H1 (cell line): ENCODE results near the gene SOCS3. TPM values are rescaled to one million over a fixed set of nuclear protein-coding genes. Genes with fewer than 3 reads are reported as not detected.

Experiments used
- ASH2L ChIP-seq: fragments of 200-600, 300-600 bp; sonication (generic); IDR thresholded peaks from one replicate; pipeline ENCODE4 v1.7.1; 2017; ENCODE audit warnings: low read length
- CREB1 ChIP-seq: IDR thresholded peaks from 2 replicates; pipeline ENCODE4 v1.6.1; 2012; ENCODE audit warnings: inconsistent platforms
- CTBP2 ChIP-seq: IDR thresholded peaks from 2 replicates; pipeline ENCODE4 v1.7.0; 2011; ENCODE audit warnings: borderline replicate concordance, mild to moderate bottlenecking, moderate library complexity, mixed read lengths, low read length; ENCODE audit not compliant: insufficient read depth, insufficient read length
- EGR1 ChIP-seq: IDR thresholded peaks from 2 replicates; pipeline ENCODE4 v1.6.1; 2011; ENCODE audit warnings: low read depth, low read length, borderline replicate concordance
- FOSL1 ChIP-seq: IDR thresholded peaks from 2 replicates; pipeline ENCODE4 v1.6.1; 2011; ENCODE audit warnings: mild to moderate bottlenecking, low read depth, low read length, moderate library complexity; ENCODE audit not compliant: insufficient read depth
- GTF2F1 ChIP-seq: IDR thresholded peaks from 2 replicates; pipeline ENCODE4 v1.6.1; 2012; ENCODE audit warnings: low read depth, low read length, improper control_type of control experiment, borderline replicate concordance
- HDAC2 ChIP-seq, 2 experiments: fragments of 300-600 bp in 1 of 2; sonication (generic) in 1 of 2; IDR thresholded peaks; 2 replicates each; pipeline ENCODE4 v1.6.1; 2011 to 2012; ENCODE audit warnings: low read depth in 2 of 2, low read length in 2 of 2, mild to moderate bottlenecking in 2 of 2, moderate library complexity in 2 of 2, borderline replicate concordance in 1 of 2, inconsistent platforms in 1 of 2
- HDAC6 ChIP-seq: IDR thresholded peaks from one replicate; pipeline ENCODE4 v1.7.1; 2012; ENCODE audit warnings: low read depth, mild to moderate bottlenecking, inconsistent platforms, low read length, moderate library complexity
- PHF8 ChIP-seq: fragments of 200-600 bp; sonication (generic); conservative IDR thresholded peaks from 2 replicates; pipeline ENCODE4 v1.7.1; 2012; ENCODE audit warnings: low read depth, mild to moderate bottlenecking, inconsistent platforms, low read length, moderate library complexity
- RBBP5 ChIP-seq: IDR thresholded peaks from 2 replicates; pipeline ENCODE4 v1.7.1; 2012; ENCODE audit warnings: low read depth, mild to moderate bottlenecking, inconsistent platforms, low read length, moderate library complexity, borderline replicate concordance
- SP1 ChIP-seq: IDR thresholded peaks from 2 replicates; pipeline ENCODE4 v1.6.1; 2011; ENCODE audit warnings: low read depth, low read length
- polyA plus RNA-seq, 7 experiments: library from polyadenylated mRNA; depleted of rRNA in 3 of 7; stranded (reverse) in 5 of 7; unstranded in 2 of 7; fragments of >200 nt in 5 of 7; fragments of 200-250 nt in 2 of 7; gene quantifications; 1 replicate in 5 of 7; 2 replicates in 1 of 7; 4 replicates in 1 of 7; pipeline versions ENCODE4 v1.2.1 to v1.2.3, GENCODE V29; 2011 to 2013; ENCODE audit warnings: missing spikeins in 2 of 7, mixed read lengths in 2 of 7
- total RNA-seq: library from RNA; stranded (reverse); fragmentation: NEBNext Ultra II Directional; extraction: Animal tissue kit (Norgen Biotek cat#: 25700); gene quantifications from 2 replicates; pipeline ENCODE4 v1.2.1, GENCODE V29; 2021
- TF ChIP-seq, protein P1 (sequence below): IDR thresholded peaks from 2 replicates; pipeline ENCODE4 v1.6.1; 2012; ENCODE audit warnings: inconsistent platforms
- TF ChIP-seq, protein P2 (sequence below): IDR thresholded peaks from 2 replicates; pipeline ENCODE4 v1.6.1; 2012; ENCODE audit warnings: inconsistent platforms

The SOCS3 gene
- total and polyA plus RNA-seq, 2 of the 8 experiments (the other 6 are each of a cell fraction or from before 2014, with no cell fraction given), result 10.1 to 47.9 TPM

DNA sequence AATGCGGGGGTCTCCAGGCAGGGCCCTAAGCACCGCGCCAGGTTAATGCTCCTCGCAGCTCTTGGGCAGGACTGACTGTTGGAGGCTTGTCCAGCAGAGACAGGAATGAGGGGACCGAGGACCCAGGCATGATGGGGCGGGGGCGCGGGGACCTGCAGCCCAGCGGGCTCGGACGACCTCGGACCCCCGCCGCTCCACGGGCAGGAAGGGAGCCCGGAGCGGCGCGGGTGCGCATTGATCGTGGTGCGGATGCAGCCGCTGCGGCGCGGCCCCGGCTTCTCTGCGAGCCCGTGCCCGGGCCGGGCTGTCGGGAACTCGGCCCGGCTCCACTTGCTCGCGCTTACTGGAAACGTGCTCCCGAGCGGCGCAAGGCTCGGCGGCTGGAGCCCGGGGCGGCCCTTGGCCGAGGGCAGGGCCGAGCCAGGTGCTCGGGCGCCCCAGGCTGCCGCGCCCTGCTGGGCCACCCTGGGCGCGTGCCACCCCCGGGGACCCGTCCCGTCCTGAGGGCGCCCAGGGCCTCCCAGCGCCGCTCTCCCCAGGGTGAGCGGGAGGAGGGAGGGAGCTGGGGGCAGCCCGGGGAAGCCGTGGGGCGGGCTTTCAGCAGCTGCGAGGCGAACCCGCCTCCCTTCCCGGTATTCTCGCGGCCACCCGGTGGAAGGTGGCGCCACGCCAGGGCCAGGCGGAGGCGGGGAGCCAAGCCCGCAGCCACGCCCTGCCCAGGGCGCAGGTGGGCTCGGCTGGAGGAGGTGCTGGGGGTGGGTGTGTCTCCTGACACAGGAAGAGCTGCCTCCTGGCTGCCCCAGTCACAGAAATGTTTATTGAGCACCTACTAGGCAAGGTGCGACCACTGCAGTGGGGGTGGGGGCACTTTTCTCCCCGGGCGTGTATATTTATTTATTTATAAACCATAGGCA, 45.9 kb downstream of the SOCS3 start (continued):
- TF ChIP-seq PHF8 (peak; percentile 42; the same call in 1 of the 2 replicates), EGR1 (peak; percentile 10; the same call in 1 of the 2 replicates), ASH2L (peak; percentile 24), HDAC6 (no peak), CTBP2 (no peak), GTF2F1 (no peak), RBBP5 (peak; percentile 91), SP1 (no peak; the same call in 1 of the 2 replicates), HDAC2 (IDR thresholded peaks at IDR 0.05; ENCODE audit: borderline replicate concordance in 1 of 2, low read depth in 2 of 2, low read length in 2 of 2) (peak in 1 of 2 experiments; percentile 93; a peak in 1 of 4 replicates), FOSL1 (no peak), CREB1 (no peak)
- TF ChIP-seq, protein P1, sequence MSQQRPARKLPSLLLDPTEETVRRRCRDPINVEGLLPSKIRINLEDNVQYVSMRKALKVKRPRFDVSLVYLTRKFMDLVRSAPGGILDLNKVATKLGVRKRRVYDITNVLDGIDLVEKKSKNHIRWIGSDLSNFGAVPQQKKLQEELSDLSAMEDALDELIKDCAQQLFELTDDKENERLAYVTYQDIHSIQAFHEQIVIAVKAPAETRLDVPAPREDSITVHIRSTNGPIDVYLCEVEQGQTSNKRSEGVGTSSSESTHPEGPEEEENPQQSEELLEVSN, result peak; percentile 32; the same call in 1 of the 2 replicates
- TF ChIP-seq, protein P2, sequence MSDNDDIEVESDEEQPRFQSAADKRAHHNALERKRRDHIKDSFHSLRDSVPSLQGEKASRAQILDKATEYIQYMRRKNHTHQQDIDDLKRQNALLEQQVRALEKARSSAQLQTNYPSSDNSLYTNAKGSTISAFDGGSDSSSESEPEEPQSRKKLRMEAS, result no peak
